ENCODE data around the gene FDXR. TPM values are rescaled to one million over a fixed set of nuclear protein-coding genes. Genes with fewer than 3 reads are reported as not detected.

The FDXR gene
- total RNA-seq, 1 donor from 2014 or later, result 7.4 TPM

GRCh38 chr17:74846621-74847020, 26.2 kb downstream of the FDXR start:
- no peaks in the 10 kb centered on the region for H3K36me3 ChIP-seq
- Mint-ChIP-seq H3K36me3 (no peaks in the 10 kb centered on the region), H3K4me1 (peaks cover 3% of the 10 kb centered on the region), H3K27me3 (ENCODE audit: insufficient read depth, low read depth) (peaks cover 40% of the 10 kb centered on the region), H3K9me3 (no peaks in the 10 kb centered on the region), H3K4me3 (no peak overlapping the region), H3K27ac (no peak overlapping the region)
- no peaks in the 10 kb centered on the region for H3K79me2 ChIP-seq (ENCODE audit: low read depth)
- H3F3A ChIP-seq (ENCODE audit: low read depth), result peaks cover 8% of the 10 kb centered on the region
- peaks cover 100% of the 10 kb centered on the region for H3K27me3 ChIP-seq
- no peak for DNase-seq (ENCODE audit: low spot score)
- no peak overlapping the region for H3K9ac ChIP-seq
- H3K4me2 ChIP-seq, result no peak overlapping the region
- TF ChIP-seq EZH2phosphoT487 (IDR thresholded peaks at IDR 0.05) (no peak), EZH2 (IDR thresholded peaks at IDR 0.05) (no peak), CTCF (IDR thresholded peaks at IDR 0.05) (no peak)
- H4K20me1 ChIP-seq (ENCODE audit: low read depth), result peaks cover 20% of the 10 kb centered on the region
- H3K4me3 ChIP-seq, result no peak overlapping the region
- H2AFZ ChIP-seq (replicated peaks), result no peak overlapping the region
- no peaks in the 10 kb centered on the region for H3K4me1 ChIP-seq
- H3K27ac ChIP-seq, result no peak overlapping the region
- no peaks in the 10 kb centered on the region for H3K9me3 ChIP-seq (ENCODE audit: low read depth)

- Mint-ChIP-seq H3K4me1 (peaks cover 13% of the 10 kb centered on the region), H3K4me3 (peak overlapping the region; percentile 43), H3K36me3 (no peaks in the 10 kb centered on the region), H3K9me3 (no peaks in the 10 kb centered on the region), H3K27me3 (ENCODE audit: insufficient read depth, low read depth) (peaks cover 33% of the 10 kb centered on the region), H3K27ac (no peak overlapping the region)
- peaks cover 74% of the 10 kb centered on the region for H3K27me3 ChIP-seq
- H3K9ac ChIP-seq, result no peak overlapping the region
- H3K4me3 ChIP-seq, result peak overlapping the region; percentile 50
- TF ChIP-seq CTCF (IDR thresholded peaks at IDR 0.05) (no peak), EZH2 (IDR thresholded peaks at IDR 0.05) (no peak), EZH2phosphoT487 (IDR thresholded peaks at IDR 0.05) (no peak)
- H3K36me3 ChIP-seq, result no peaks in the 10 kb centered on the region
- H4K20me1 ChIP-seq (ENCODE audit: low read depth), result peaks cover 35% of the 10 kb centered on the region
- no peak overlapping the region for H3K27ac ChIP-seq
- peak; percentile 15 for DNase-seq (ENCODE audit: low spot score)
- H3F3A ChIP-seq (ENCODE audit: low read depth), result peaks cover 13% of the 10 kb centered on the region
- H3K79me2 ChIP-seq (ENCODE audit: low read depth), result no peaks in the 10 kb centered on the region
- H3K4me2 ChIP-seq, result peak overlapping the region; percentile 76
- H3K9me3 ChIP-seq (ENCODE audit: low read depth), result no peaks in the 10 kb centered on the region
- H3K4me1 ChIP-seq, result peaks cover 9% of the 10 kb centered on the region
- no peak overlapping the region for H2AFZ ChIP-seq (replicated peaks)
Measured at GRCh38 chr17:74843352-74843627, 29.5 kb downstream of the FDXR start.

- Mint-ChIP-seq H3K4me3 (no peak overlapping the region), H3K4me1 (peaks cover 13% of the 10 kb centered on the region), H3K27ac (no peak overlapping the region), H3K27me3 (ENCODE audit: insufficient read depth, low read depth) (peaks cover 36% of the 10 kb centered on the region), H3K9me3 (no peaks in the 10 kb centered on the region), H3K36me3 (no peaks in the 10 kb centered on the region)
- Histone ChIP-seq H4K20me1 (ENCODE audit: low read depth) (peaks cover 35% of the 10 kb centered on the region), H3K9me3 (ENCODE audit: low read depth) (no peaks in the 10 kb centered on the region), H3K27me3 (peaks cover 69% of the 10 kb centered on the region), H3K9ac (no peak overlapping the region), H3F3A (ENCODE audit: low read depth) (peaks cover 13% of the 10 kb centered on the region), H3K36me3 (no peaks in the 10 kb centered on the region), H3K4me2 (peak overlapping the region; percentile 76), H3K27ac (no peak overlapping the region), H2AFZ (replicated peaks) (peak overlapping the region; percentile 69), H3K79me2 (ENCODE audit: low read depth) (no peaks in the 10 kb centered on the region), H3K4me1 (peaks cover 9% of the 10 kb centered on the region), H3K4me3 (peak overlapping the region; percentile 50)
- peak; percentile 58 for TF ChIP-seq CTCF (IDR thresholded peaks at IDR 0.05)
- no peak for TF ChIP-seq EZH2 (IDR thresholded peaks at IDR 0.05)
- peak; percentile 89 for DNase-seq (ENCODE audit: low spot score)
Measured at GRCh38 chr17:74842599-74843351, 30.0 kb downstream of the FDXR start.

Data from neural progenitor cell (in vitro differentiated cells).